Cerebellar cortex (tissue), 1 donor: ENCODE data around the gene PARD3.
A peak's percentile ranks its signal among the peaks of the same experiment; 100 is the strongest.
"Not testable (repeated sequence)": the region's sequence is repeated elsewhere in the genome, so short reads cannot be mapped to it uniquely, and the experiment has no call there.

ENCODE experiments used
- DNase-seq: peaks from one replicate; pipeline ENCODE4 v3.0.0-alpha.2; 2015; ENCODE audit warnings: low spot score

PARD3 gene

DNA sequence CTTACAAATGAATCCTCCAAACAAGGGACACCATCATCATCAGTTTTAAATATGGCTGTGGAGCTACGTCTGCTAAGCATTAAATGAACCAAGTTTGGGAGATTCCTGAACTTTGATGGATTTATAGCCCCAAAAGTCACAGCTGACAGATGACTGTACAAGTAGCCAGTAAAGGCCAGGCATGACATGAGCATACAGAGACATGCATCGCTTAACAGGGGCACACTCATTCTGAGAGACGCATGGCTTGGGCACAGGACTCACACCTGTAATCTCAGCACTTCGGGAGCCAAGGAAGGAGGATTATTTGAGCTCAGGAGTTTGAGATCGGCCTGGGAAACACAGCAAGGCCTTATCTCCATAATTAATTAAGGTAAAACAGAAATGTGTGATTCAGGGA is 166.2 kb downstream of the PARD3 start:
- DNase-seq: no peak

DNA sequence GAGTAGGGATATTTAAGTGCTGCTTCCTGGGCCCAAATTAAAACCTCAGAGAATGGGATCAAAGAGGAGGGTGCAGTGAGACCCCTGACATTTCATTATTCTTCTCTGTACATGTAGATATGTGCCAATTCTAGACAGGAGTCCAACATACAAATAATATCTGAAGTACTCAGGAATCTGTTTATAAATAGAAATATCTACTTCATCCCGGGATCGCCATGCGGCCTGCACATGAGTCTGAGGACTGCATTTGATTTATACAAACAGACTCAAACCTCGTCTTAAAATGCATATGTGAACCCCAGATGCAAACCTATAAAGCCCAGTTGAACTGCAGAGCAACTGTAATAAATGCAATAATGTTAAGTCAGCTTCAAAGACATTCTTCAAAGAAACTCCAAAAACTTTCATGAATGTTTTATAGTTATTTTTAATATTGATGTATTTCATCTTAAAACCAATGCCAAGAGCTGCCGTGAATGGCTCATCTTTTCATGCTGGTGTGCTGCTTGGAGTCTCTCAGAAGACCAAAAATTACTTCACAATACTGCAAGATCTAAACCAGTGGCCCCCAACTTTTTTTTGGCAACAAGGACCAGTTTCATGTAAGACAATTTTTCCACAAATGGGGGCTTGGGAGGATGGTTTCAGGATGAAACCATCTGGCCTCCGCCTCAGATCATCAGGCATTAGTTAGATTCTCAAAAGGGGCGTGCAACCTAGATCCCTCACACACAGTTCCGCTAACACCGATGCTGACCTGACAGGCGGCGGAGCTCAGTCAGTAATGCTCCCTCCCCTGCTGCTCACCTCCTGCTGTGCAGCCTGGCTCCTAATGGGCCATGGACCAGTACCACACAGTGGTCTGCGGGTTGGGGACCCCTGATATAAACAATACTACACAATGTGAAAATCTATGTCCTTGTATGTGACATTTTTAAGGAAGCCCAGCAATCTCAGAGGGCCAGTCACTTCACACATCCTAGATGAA is 166.9 kb downstream of the PARD3 start:
- no peak for DNase-seq

DNA sequence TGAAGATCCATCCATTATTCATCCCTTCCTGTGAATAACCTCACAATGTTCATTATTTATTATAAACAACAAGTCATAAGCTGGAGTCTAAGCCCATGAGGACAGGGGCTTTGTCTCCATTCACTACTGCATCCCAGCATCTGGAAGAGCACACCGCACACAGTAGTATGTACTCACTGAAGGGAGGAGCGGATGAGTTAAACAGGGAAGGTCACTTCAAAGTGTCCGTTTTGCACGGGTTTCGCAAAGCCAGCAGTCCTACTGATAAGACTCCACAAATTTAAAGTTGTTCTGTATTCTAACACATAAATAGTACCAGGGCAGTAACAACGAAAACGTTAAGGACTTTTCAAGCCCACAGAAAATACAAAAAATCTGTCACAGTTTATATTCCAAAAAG is 167.9 kb downstream of the PARD3 start:
- DNase-seq: no peak

DNA sequence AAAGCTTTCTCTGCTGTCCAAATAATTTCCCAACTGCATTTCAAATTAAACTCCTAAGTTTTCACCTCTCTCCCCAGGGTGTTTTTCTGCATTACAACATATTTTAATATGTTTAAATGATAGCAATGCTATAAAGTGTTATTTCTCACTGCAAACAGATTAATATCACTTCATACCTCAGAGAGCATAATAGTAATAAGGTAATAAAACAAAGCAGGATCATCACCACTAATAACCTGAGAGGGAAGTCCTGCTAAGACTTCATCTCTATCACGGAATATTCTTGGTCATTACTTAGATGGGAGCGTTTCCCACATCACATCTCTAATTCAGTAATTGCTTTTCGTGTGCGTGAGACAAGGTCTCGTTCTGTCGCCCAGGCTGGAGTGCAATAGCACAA is 168.8 kb downstream of the PARD3 start:
- DNase-seq: no peak

DNA sequence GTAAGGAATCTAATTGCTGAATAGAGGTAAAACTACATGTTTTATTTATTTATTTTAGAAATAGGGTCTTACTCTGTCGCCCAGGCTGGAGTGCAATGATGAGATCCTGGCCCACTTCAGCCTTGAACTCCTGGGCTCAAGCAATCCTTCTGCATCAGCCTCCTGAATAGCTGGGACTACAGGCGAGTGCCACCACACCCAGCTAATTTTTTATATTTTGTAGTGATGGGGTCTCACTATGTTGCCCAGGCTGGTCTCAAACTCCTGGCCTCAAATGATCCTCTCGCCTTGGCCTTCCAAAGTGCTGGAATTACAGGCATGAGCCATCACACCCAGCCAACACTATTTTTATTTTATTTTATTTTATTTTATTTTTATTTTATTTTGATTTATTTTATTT is 170.3 kb downstream of the PARD3 start:
- DNase-seq: not testable (repeated sequence)

DNA sequence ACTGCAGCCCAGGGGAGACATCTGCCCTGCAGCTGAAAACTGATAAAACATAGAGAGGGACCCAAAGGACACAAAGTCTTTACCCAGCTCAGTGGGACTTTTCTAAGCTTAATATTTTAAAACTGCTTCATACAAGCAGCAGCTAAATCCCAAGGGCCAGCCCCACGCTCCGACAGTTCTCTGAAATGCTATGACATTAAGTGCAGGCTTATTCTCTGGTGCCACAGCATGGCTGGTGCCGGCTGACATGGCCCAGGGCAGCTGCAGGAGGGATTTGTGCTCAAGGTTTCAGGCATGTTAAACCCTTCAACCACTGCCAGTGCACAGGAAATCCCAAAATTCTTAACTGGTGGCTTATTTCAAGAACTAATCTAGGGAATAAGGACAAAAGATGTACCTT is 170.9 kb downstream of the PARD3 start:
- no peak for DNase-seq

DNA sequence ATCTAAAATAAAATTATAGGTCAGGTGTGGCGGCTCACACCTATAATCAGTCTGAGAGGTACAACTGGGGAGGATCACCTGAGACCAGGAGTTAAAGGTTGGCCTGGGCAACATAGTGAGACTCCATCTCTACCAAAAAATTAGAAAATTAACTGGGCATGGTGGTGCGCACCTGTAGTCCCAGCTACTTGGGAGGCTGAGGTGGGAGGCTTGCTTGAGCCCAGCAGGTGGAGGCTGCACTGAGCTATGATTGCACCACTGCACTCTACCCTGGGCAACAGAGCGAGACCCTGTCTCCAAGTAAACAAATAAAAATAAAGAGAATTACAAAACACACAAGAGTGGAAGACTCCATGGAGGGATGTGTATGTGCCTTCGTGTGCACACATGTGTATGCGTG is 171.5 kb downstream of the PARD3 start:
- DNase-seq: no peak

DNA sequence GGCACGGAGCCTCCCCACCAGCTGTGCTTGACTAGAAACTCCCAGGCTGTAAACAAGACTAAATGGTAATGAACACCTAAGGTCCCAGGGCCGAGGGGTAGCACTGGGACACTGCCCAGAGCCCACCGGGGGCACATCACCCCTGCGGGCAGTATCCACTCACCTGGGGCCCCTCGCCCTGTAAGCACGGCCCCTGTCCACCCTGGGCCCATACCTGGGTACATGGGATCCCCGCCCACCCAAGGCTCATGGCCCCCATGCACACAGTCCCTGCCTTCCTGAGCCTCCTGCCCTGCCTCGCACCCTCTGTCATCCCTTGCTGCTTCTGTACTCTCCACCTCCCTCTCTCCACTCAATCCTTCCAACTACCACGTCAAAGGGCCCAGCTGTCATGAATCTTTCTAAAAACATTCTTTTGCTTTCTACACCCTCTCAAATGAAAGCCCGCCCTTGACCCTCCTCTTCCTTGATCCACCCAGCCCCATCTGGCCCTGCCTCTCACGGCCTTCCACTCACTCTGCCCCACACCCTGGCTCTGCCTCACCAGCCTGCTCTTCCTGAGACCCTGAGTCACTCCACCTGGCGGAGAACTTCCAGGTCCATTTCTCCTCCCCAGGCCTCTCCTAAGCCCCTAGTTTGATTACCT is 173.1 kb downstream of the PARD3 start:
- no peak for DNase-seq

DNA sequence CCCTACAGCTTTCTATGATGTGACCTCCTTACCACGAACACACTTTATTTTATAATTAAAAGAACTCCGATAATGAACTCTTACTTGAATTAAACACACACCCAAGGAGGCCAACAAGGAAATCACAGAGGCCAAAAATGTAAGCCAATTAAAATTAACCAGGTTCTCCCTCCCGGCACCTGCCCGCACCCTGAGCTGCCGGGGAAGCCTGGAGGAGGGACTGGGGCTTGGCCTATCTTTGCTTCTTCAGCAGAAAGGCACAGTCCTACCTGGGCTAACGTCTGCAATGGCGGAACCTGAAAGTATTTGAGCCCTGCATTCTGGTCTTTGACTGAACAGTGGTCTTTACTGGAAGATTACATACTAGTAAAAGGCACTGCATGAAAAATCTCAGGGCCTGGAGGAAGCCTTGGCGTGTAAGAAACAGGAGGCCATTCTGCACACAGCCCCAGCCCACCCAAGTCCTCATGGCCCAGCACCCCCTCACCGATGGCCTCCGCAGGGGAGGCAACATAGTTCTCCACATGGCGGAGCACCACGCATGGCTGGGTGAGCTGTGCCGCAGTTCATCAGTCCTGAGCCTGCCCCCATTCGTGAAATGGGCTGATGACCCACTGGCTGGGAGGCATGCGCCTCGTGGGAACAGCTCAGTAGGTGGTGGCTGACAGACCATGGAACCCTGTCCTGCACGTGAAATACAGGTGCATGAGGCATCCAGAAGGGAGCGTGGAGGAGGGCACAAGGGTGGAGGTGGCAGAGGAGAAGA is 173.8 kb downstream of the PARD3 start:
- DNase-seq: no peak

DNA sequence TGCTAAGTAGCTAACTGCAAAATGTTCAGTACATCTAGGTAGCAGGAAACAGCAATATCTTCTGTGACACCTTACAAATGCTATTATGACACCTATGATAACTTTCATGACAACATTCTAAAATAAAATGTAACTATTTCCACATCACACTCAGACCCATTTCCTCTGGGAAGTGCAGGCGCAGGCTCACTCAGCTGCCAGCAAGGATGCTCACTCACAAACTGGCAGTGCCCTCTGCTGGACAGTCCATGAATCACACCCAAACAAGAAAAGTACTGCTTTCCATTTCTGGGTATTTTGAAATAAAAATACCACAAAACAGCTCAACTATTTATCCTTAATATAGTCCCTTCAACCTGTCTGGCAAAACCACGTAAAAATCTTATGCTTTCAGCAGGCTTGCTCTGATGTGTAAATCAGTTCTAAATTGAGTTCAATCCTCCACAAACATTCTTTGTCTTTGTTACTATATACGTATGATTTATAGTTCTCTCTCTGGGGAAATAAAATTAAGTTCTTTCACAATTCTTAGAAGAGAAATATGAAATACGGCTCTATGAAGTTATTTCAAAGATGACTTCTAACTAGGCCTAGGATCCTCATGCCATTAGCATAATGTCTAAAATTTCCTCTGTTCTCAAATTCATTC is 176.6 kb downstream of the PARD3 start:
- peak; percentile 71 for DNase-seq

DNA sequence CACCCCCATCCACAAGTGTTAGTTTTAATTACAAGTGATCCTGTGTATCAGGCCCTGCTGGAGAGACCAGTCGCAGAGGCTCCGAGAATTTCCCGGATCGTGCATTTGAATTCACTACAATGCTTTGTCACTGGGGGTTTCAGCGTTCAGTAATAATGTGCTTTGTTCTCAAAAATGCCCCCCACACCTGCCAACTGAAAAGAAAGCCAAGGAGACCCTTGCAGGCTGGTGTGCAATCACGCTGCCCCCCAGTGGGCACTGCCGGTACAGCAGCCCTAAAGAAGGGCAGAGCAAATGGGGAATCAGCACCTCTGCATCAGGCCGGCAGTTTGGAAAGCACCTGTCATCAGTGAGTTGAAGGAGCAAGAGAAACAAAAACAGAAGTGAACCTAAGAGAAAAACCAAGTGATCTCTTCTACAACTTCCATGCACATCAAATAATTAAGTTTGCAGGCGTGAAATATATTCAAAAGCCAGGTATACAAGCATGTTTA is 177.6 kb downstream of the PARD3 start:
- peak; percentile 53 for DNase-seq

DNA sequence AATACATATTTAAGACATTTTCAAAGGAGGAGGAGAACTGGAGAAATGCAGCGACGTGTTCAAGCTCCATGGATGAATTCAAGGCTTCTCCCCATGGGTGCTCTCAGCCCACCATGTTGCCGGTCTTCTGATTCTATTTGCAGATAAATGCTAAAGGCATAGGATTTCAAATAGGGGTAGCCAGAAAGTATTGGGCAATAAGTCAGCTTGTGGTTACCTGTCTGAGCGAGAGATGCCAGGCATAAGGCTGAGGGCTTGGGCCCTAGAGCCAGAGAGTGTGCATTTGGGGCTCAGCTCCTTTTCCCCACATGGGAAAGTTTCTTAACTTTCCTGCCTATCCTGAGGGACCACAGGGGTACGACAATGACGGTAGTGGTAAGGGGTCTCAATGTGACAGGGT is 180.0 kb downstream of the PARD3 start:
- DNase-seq: no peak

DNA sequence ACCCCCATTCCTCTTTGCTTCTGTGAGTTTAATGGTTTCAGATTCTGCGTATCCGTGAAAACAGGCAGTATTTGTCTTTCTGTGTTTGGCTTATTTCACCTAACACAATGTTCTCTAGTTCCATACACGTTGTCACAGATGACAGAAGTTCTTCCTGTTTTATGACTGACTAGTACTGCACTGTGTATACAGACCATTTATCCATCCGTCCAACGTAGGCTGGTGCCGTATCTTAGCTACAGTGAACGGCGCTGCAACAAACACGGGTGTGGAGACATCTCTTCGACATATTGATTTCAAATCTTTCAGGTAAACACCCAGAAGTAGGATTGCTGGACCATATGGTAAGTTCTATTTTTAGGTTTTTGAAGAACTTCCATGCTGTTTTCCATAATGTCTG is 181.7 kb downstream of the PARD3 start:
- DNase-seq: no peak

DNA sequence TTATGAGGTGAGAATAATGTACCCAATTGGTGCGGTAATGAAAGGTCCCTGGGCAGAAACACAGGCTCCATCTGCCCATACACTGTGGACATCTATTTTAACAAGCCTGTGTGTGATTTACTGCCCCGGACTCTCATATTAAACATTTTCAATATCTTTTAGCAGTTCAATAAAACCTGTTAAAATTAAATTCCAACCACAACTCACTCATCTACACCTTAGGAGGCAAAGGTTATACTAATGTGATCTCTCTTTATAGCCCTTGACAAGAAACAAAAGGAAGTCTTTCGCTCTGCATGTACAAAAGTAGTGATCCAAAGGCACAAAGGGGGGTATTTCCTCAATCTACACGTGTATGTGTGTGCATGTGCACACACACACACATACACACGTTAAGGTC is 186.0 kb downstream of the PARD3 start:
- no peak for DNase-seq

DNA sequence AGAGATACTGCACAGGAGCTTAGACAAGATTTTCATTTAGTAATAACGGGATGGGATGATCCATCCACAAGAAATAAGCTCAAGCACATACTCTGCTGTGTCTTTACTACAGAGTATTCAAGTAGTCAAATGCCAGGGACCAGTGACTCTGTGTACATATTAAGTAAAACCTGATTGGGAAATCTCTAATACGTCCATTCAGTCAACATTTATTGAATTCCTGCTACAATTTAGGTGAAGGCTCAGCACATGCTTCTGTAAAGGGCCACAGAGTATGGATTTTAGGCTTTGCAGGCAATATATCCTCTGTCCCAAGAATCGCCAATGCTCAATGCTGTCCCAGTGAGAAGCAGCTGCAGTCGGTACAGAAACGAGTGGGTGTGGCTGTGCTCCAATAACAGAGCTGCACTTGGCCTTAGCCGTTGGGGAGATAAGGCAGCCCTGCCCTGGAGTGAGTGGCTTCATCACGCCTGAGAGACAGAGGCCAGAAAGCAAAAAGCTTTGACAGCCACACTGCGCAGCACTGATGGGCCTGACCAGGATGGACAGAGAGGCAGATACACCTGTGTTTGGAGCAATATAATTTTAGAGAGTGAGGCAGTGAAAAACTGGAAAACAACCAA is 186.8 kb downstream of the PARD3 start:
- DNase-seq: no peak

DNA sequence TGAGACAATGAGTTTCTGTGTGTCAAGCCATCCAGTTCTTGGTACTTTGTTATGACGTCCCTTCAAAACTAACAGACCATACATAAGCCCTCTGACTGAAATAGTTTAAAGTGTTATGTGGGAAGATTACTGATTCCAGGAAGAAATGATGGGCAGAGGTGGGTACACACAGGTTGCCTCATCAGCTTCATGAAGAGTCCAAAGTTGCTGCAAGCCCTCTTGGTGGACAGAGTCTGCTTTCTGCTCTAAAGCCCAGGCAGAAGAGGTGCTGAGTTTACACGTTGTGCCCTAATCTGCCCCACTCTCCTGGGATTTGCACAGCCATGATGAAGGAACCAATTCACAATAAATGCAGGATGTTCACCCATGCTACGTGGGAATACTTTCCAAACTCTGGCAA is 187.4 kb downstream of the PARD3 start:
- no peak for DNase-seq

DNA sequence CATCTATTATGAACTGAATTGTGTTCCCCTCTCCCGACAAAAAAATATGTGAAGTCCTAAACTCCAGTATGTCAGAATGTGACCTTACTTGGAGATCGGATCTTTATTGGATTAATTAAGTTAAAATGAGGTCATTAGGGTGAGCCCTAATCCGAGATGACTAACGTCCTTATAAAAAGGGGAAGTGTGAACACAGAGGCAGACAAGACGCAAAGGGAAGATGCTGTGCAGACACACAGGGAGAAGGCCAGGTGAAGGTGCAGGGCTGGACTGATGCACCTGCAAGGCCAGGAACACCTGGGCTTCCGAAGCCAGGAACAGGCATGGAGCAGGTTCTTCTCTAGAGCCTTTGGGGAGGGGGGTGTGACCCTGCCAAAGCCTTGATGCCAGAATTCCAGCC is 187.8 kb downstream of the PARD3 start:
- no peak for DNase-seq

DNA sequence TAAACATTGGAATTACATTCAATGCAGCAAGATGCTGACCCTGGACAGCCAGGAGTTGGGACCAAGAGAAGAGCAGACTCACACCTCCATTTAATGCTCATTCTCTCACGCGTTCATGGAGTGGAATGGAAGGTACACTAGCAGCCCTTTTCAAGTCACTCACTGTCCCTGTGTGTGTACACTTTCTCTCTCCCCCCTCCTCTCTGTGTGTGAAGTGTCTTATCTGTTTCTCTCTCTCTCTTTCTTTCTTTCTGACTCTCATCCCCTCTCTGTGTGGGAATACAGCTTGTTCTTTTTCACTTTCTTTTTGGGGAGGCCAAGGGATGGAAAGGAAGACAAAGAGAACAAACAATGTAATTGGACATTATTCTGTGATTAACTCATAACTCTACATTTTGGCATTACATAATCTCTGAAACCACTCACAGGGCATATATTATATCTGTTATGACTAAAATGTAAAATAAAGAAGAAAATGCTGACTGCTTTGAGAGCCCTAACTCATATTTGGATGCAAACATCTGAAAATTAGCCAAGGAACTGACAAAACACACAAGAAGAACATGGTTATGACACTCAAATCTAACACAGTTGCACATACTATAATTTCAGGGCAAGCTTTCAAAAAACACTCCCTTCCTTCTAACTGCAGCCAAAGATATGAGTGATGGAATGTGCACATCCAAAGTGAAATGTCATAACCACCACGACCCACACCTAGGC is 188.8 kb downstream of the PARD3 start:
- no peak for DNase-seq

DNA sequence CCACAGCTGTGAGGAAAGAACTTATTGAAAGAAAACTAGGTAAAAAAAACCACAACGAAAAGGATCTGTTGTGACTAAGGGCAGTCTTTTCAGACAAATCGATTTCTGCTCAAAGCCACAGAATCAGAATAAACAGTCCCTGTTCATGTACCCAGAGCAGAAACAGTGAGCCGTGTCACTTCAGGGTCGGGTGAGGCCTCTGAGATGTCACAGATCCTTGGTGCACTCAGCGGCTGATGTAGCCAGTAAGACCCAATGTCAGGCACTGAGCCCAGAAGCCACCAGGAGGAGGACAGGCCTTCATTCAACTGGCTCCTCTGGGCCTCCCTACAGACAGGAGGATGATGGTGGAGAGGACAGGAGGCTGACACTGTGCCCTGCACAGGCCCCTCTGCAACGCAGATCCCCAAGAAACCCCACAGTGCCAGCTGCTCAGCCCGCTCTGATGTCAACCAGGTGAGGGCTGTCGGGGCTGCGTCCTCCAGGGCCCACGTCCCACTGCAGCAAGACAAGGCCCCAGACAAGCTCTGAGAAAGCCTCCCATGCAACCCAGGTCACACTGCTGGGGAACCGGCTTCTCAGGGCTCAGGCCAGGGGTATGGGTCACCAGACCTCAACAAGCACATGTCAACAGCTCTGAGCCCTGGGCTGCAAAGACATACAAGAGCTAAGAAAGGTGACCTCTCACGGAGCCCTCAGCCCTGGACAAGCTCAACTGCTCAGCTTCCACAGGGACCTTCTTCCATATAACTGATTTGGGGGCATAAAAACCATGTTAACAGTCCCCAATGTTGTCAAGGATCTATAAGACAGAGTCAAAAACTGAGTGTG is 190.6 kb downstream of the PARD3 start:
- no peak for DNase-seq

DNA sequence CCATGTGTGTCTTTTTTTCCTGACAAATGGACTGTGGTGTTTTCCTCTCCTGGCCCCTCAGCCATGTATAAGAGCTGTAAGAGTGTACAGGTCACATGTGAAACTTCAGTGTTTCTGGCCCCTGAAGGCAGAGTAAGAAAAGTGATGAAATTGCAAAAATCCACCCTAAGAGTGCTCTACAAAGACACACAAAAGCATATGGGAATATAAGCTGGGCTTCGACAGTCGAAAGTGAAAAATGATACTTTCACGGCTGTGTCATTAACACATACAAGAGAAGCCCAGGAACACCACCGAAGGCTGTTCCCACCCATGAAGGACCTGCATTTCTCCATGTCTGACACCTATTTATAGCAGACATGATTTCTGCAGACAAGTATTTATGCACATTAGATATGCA is 192.2 kb downstream of the PARD3 start:
- DNase-seq: no peak
